ENCODE results near the gene AP3D1.
A peak's percentile ranks its signal among the peaks of the same experiment; 100 is the strongest.
"Not testable (repeated sequence)": the region's sequence is repeated elsewhere in the genome, so short reads cannot be mapped to it uniquely, and the experiment has no call there.

Gene AP3D1

DNA sequence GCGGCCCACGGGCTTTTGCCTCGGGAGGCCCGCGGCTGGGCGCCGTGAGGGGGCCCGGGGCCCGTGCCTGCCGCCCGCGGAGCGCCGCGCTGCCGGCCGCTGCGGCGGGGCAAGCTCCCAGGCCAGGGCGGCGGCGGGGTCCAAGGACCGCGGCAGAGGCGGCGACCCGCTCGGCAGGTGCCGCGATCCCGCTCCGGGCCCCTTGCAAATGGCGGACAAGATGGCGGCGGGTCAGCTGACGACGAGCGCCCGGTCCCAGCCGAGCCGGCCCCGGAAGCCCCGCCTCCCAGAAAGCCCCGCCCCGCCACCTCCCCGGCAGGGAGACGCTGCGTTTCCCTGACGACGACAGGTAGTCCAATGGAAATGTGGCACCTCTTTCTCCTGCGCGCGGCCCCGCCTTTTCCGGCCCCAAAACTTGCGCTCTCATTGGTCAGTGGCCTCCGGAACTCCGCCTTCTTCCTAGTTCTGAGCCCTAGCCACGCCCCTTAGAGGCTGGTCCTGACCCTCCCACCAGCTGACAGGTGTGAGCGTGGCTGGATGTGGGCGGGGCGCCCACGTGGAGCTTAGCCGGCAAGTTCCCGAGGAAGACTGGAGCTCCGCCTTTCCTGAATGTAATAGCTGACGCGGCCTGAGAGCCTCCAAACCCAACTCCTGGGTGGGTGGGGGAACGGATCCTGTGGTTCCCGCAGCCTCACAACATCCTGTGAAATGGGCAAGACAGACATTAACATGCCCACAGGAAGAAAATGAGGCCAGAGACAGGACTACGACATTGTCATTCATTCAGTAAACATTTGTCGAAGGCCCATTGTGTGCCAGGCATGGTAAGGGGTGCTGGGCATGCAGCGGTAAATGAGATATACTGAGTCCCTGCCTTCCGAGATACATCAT lies at the start of gene AP3D1:
TSS of gene AP3D1 (minus strand) at position 228 of the 891 bp plus-strand sequence. CDS start 232 bp downstream, outside the sequence.
- DNase-seq (ENCODE audit: insufficient read length, low spot score) (peak; percentile 98), FAIRE-seq (no peak)
- no peak for TF ChIP-seq CTCF (IDR thresholded peaks at IDR 0.05; ENCODE audit: insufficient read depth, missing control alignments)

- DNase-seq (ENCODE audit: insufficient read length, low spot score); FAIRE-seq: not testable (repeated sequence)
These were observed 49.4 kb upstream of the AP3D1 start for GRCh38 chr19:2200624-2201294.

- DNase-seq (ENCODE audit: insufficient read length, low spot score) (no peak), FAIRE-seq (no peak)
- no peak for TF ChIP-seq CTCF (IDR thresholded peaks at IDR 0.05; ENCODE audit: insufficient read depth, missing control alignments)
These were observed 48.7 kb upstream of the AP3D1 start for GRCh38 chr19:2199861-2200623.

DNA sequence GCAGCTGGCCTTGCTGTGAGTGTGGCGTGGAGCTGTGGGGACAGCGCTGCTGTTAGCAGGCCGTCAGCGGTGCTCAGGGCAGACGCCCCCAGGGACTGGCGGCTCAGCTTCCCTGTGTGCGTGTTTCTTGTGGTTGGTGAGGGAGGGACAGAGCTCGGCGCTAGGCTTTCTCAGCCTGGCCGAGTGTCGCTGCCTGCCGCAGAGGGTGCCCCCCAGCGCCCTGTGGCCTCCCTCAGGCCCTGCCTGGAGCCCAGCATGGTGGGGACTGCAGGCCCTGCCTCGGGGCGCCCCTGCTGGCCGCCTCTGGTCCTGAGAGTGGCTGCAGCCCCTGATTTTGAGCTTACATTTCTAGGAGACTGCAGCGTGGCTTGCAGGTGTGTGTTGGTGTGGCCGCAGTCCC lies 47.8 kb upstream of the AP3D1 start:
- DNase-seq (ENCODE audit: insufficient read length, low spot score) (no peak), FAIRE-seq (no peak)
- TF ChIP-seq CTCF (IDR thresholded peaks at IDR 0.05; ENCODE audit: insufficient read depth, missing control alignments) = no peak

DNA sequence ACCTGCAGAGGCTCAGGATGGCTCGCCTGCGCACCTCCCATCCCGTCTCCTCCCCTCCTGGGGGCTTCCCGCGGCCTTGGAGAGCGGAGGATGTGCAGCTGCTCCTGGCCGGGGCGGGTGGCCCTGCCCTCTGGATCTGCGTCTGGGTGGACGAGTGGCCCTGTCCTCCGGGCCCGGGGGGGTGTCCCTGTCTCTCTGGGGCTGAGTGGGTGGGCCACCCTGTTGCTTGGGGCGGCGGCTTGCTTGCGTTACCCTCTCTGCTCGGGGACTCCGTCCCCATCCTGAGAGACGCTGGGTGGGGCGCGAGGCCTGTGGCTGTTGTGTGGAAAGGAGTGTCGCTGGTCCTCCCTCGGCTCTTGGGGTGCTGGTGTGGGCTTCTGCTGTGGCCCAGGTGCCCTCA lies 47.0 kb upstream of the AP3D1 start:
- no peak for FAIRE-seq
- no peak for TF ChIP-seq CTCF (IDR thresholded peaks at IDR 0.05; ENCODE audit: insufficient read depth, missing control alignments)
- no peak for DNase-seq (ENCODE audit: insufficient read length, low spot score)

- no peak for FAIRE-seq
- no peak for TF ChIP-seq CTCF (IDR thresholded peaks at IDR 0.05; ENCODE audit: insufficient read depth, missing control alignments)
- no peak for DNase-seq (ENCODE audit: insufficient read length, low spot score)
These were observed 45.9 kb upstream of the AP3D1 start for GRCh38 chr19:2197270-2197669.

DNA sequence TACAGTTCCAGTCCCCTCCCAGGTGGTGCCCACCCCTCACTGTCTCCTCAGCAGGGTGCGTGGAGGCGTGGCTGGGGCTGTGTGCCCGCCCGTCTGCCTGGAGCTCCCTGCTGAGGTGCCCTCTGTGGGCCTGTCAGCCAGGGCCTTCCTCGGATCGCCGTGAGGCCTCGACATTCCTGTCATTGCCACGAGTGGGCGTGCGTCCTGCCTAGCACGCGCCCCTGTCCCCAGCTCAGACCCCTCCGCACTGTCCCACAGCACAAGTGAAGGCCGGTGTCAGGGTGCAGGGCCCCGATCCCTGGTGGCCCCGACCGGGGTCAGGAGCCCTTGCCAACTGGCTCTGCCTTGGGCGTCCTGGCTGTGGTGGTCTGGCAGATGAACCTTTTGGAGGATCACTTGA lies 44.5 kb upstream of the AP3D1 start:
- DNase-seq (ENCODE audit: insufficient read length, low spot score) (no peak), FAIRE-seq (no peak)
- TF ChIP-seq CTCF (IDR thresholded peaks at IDR 0.05; ENCODE audit: insufficient read depth, missing control alignments) = no peak
